Measurements from ENCODE around the gene PCTP. TPM values are rescaled to one million over a fixed set of nuclear protein-coding genes. Genes with fewer than 3 reads are reported as not detected.

Gene PCTP
- total RNA-seq, 1 experiment from 2014 or later: 17.1 TPM

DNA sequence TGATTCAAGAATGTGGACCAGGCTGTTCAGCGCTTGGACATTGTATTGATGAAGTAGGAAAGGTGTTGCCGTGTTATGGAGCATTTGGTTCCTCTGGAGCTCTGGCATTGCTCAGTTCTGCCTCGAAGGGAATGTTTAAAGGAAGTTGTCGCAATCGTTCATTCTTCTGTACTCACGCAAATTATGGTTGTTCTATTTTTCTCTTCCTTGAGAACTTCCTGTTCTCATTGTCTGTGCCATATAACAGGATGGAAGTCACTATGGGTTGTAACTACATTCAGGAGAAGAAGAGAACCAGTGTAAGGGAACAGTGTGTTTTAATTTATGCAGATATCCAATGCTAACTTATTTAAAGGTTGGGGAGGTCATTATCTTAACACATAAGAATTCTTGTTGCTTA is 13.0 kb downstream of the PCTP start:
- Histone ChIP-seq H3K9me3 (ENCODE audit: control insufficient read depth, low read depth, low read length) (no peaks in the 10 kb centered on the region), H3K56ac (ENCODE audit: insufficient read length, low read depth, low read length) (no peak overlapping the region), H4K5ac (ENCODE audit: insufficient read length, low read depth, low read length) (no peak overlapping the region), H4K8ac (replicated peaks; ENCODE audit: insufficient read length, low read depth, low read length) (no peak overlapping the region), H2BK12ac (ENCODE audit: insufficient read length, low read depth, low read length) (no peak overlapping the region), H2BK20ac (ENCODE audit: low read depth, low read length, poor library complexity, severe bottlenecking) (no peak overlapping the region), H2AK5ac (ENCODE audit: insufficient read length, low read length) (no peak overlapping the region), H3K79me1 (ENCODE audit: insufficient read depth, low read depth, low read length, poor library complexity, severe bottlenecking) (no peaks in the 10 kb centered on the region), H3K27ac (ENCODE audit: insufficient read length, low read depth, low read length) (no peak overlapping the region), H3T11ph (ENCODE audit: low read length) (no peak overlapping the region), H4K91ac (ENCODE audit: insufficient read length, low read depth, low read length) (no peak overlapping the region), H2AFZ (ENCODE audit: low read length) (no peak overlapping the region), H3K79me2 (ENCODE audit: insufficient read depth, low read length) (no peaks in the 10 kb centered on the region), H3K4me1 (ENCODE audit: insufficient read depth, low read length) (no peaks in the 10 kb centered on the region), H3K4ac (ENCODE audit: low read depth, low read length) (no peak overlapping the region), H3K23me2 (ENCODE audit: insufficient read length, low read depth, low read length, poor library complexity, severe bottlenecking) (no peaks in the 10 kb centered on the region), H3K4me2 (ENCODE audit: insufficient read depth, insufficient read length, low read length) (no peak overlapping the region), H3K18ac (ENCODE audit: insufficient read length, low read depth, low read length) (no peak overlapping the region), H3K27me3 (ENCODE audit: insufficient read depth, low read length) (no peaks in the 10 kb centered on the region), H3K23ac (ENCODE audit: insufficient read length, low read depth, low read length) (no peak overlapping the region), H2BK15ac (ENCODE audit: low read depth, low read length) (no peak overlapping the region), H2BK120ac (ENCODE audit: low read depth, low read length, poor library complexity, severe bottlenecking) (no peak overlapping the region), H3K14ac (ENCODE audit: insufficient read depth, low read length) (no peak overlapping the region), H3K9ac (ENCODE audit: extremely low read depth, insufficient read length, low read length) (no peak overlapping the region), H4K20me1 (ENCODE audit: control insufficient read depth, insufficient read depth, insufficient read length) (no peaks in the 10 kb centered on the region), H2BK5ac (ENCODE audit: insufficient read length, low read length) (no peak overlapping the region)
- peaks cover 4 to 6% of the 10 kb centered on the region in 2 experiments; a peak in 3 of 4 replicates for H3K4me1 Mint-ChIP-seq
- H3K4me3 Mint-ChIP-seq: no peak overlapping the region
- no CpG with 5 or more reads among the region's 6 CpGs for WGBS (ENCODE audit: extremely low coverage, insufficient read length, low lambda C conversion rate)
- no peaks in the 10 kb centered on the region for H3K9me3 Mint-ChIP-seq
- peaks cover 0 to 6% (median 0%) of the 10 kb centered on the region in 3 experiments; a peak in 1 of 7 replicates for H3K36me3 Mint-ChIP-seq (ENCODE audit: insufficient read depth in 1 of 3, low read depth in 3 of 3)
- H3K27ac Mint-ChIP-seq: no peak overlapping the region
- TF ChIP-seq, protein P1, sequence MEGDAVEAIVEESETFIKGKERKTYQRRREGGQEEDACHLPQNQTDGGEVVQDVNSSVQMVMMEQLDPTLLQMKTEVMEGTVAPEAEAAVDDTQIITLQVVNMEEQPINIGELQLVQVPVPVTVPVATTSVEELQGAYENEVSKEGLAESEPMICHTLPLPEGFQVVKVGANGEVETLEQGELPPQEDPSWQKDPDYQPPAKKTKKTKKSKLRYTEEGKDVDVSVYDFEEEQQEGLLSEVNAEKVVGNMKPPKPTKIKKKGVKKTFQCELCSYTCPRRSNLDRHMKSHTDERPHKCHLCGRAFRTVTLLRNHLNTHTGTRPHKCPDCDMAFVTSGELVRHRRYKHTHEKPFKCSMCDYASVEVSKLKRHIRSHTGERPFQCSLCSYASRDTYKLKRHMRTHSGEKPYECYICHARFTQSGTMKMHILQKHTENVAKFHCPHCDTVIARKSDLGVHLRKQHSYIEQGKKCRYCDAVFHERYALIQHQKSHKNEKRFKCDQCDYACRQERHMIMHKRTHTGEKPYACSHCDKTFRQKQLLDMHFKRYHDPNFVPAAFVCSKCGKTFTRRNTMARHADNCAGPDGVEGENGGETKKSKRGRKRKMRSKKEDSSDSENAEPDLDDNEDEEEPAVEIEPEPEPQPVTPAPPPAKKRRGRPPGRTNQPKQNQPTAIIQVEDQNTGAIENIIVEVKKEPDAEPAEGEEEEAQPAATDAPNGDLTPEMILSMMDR (conservative IDR thresholded peaks at IDR 0.05): no peak
- DNase-seq: no peak
- no peaks in the 10 kb centered on the region for H3K27me3 Mint-ChIP-seq (ENCODE audit: low read depth)
